ENCODE results near the gene RARG. TPM values are rescaled to one million over a fixed set of nuclear protein-coding genes. Genes with fewer than 3 reads are reported as not detected.
"Not testable (repeated sequence)": the region's sequence is repeated elsewhere in the genome, so short reads cannot be mapped to it uniquely, and the experiment has no call there.

Gene RARG
- total RNA-seq, 1 donor from 2014 or later, result 5.8 TPM

DNA sequence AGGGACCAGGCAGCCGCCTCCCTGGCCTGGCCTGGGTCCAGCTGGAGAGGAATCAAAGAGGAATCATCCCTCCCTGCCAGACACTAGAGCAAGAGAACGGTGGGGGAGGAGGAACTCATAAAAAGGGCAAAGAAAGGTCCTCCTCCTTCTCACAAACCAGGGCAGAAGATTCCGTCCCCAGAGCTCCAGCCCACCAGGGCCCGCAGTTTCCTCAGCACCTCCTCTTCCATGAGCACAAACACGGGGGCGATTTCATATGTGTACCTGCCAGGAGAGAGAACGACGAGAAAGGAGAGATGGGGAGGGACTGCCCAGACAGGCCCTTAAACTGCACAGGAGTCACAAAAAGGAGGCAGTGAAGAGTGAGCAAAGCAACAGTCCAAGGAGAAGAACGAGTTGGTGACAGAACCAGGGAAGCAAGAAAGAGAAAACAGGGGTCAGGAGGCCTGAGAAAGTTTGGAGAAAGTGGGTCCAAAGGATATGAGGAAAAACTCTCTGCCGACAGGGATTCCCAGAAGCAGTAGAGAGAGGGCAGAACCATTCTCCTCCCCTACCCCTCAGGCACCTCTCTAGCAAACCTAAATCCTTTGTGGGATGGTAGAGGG, 60.2 kb downstream of the RARG start:
- DNase-seq (ENCODE audit: low spot score), result peak; percentile 54

DNA sequence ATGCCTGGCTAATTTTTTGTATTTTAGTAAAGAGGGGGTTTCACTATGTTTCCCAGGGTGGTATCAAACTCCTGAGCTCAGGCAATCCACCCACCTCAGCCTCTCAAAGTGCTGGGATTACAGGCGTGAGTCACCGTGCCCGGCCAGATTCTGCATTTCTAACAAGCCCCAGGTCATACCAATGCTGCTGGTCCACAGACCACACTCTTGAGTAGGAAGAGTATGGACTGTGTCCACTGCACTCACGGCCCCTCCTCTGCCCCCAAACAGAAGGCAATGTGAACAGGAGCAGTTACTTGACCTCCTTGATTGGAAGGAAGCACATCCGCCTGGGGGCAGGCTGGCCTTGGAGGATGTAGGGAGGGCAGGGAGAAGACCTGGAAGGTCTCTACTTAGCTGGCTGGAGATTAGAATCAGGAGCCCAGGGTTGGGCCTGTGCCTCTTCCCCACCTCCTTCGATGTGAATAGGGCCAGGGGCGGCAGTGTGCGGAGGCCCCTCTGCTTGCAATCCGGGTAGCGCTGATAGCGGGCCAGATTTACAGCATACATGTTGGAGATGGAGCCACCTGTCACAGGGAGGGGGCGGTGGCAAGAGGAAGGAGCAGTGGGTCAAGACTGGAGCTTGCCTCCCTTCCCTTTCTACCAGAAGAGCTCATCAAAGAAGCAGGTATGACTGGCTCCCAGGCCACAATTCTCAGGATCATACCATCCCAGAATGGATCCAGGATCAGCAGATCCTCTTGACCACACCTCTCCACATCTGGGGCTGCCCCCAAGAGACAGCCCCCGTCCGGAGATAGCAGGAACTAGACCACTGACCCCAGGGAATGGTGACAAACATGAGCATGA, 60.9 kb downstream of the RARG start:
- no peak for DNase-seq (ENCODE audit: low spot score)

DNA sequence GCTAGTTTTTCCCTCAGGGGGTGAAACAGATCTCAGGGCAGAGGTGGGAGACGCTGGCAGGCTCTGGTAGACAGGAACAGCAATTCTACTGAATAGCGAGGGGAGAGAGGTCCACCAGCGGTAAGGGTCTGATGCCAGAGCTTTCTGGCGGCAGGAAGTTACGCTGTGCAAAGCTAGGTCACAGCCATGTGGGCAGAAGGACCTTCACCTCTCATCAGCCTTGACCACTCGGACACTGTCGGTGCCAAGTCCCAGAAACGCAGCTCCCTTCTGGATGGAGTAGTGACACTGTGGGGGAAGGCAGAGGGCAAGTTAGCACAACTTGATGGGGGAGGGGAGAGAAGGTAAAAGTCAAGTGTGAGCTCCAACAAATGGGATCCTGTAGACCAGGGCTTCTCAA, 61.8 kb downstream of the RARG start:
- no peak for DNase-seq (ENCODE audit: low spot score)

DNA sequence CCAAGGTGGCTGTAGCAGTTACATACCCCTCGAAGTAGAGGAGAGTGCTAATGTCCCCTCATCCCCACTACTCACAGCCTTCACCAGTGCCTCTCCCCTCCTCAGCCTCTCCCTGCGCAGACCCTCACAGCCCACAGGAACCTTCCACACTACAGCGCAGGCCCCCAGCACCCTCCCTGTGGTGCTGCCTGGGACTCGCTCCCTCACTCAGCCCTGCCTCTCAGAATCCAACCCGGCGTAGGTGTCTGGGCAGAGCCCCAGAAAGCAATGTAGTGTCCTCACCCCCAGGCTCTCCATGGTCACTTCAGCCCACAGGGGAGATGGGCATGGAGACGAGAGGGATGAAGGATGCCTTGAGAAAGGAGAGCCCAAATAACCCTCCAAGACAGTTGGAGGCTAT, 62.4 kb downstream of the RARG start:
- no peak for DNase-seq (ENCODE audit: low spot score)

DNA sequence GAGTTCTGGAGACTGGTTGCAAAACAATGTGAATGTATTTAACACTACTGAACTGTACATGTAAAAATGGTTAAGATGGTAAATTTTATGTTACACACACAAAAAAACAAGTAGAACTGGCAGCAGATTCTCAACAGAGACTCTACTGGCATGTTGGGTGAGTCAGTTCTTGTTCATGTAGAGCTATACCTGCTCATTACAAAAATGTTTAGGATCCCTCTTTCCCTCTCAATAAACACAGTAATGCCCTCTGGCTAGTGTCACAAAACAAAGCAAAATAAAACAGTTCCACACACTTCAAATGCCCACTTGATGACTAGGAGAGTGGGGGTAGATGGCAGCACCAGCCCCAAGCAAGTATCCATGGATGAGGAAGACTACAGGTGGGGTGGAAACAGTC, 65.2 kb downstream of the RARG start:
- DNase-seq (ENCODE audit: low spot score), result no peak

DNA sequence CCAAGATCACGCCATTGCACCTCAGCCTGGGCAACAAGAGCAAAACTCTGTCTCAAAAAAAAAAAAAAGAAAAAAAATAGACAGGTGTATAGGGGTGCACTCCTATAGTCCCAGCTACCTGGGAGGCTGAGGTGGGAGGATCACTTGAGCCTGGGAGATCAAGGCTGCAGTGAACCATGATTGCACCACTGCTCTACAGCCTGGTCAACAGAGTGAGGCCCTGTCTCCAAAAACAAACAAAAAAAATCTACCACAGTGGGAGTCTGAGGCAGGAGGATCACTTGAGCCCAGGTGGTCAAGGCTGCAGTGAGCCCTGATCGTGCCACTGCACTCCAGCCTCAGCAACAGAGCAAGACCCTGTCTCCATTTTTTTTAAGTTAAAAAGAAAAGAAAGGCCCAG, 69.0 kb downstream of the RARG start:
- DNase-seq (ENCODE audit: low spot score), result not testable (repeated sequence)

DNA sequence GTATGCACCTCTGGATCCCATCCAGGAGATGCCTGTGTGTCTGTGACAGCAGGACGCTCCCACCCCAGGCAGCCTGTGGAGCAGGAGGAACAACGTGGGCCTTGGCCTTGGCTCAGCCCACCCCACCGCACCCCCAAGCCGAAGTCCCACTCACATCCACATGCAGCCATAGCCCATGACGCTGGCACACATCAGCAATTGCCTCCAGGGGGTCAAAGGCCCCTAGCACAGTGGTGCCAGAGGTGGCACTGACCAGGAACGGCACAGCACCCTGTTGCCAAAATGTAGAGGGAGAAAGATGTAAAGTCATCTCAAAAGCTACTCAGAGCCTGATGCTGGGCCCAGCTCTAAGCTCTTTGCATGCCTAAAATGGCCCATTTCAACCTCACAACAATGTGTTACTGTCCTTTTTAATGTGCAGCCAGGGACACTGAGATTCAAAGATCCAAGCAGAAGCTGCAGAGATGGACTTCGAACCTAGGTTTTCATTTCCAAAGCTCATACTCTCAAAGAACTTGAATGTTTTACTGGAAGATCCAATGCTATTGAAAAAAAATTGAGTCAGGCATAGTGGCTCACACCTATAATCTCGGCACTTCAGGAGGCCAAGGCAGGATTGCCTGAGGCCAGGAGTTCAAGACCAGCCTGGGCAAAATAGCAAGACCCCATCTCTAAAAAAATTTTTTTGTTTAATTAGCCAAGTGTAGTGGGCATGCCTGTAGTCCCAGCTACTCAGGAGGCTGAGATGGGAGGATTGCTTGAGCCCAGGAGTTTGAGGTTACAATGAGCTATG, 70.7 kb downstream of the RARG start:
- no peak for DNase-seq (ENCODE audit: low spot score)

DNA sequence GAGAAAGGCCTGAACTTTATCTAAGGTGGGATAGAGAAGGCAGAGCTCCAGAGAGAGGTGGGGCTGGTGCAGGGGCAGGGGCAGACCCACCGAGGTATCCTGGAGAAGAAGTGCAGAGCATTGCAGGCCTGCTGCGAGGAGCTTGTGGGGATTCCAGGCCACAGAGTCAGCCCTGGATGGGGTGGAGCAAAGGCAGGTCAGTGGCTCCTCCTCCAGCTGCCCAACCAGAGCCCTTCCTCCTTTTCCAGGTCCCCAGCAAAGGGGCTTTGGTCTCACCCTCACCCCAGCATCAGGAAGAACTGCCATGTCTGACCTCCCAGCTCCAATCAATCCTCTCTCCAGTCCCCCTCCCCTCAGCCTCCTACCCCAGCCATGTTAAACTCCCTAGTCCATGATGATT, 71.3 kb downstream of the RARG start:
- DNase-seq (ENCODE audit: low spot score), result no peak

Other genes starting within 250 kb of the RARG start
- 833 TPM for gene EIF4B, start 225.8 kb downstream of the RARG start, total RNA-seq (ENCODE audit: insufficient read depth, low replicate concordance)
- 39.7 TPM for gene TNS2, start 182.1 kb downstream of the RARG start, total RNA-seq (ENCODE audit: insufficient read depth, low replicate concordance)
- 14.2 TPM for gene SPRYD3, start 152.8 kb downstream of the RARG start, total RNA-seq (ENCODE audit: insufficient read depth, low replicate concordance)
- gene IGFBP6, start 134.5 kb downstream of the RARG start, total RNA-seq (ENCODE audit: insufficient read depth, low replicate concordance), result 112 TPM
- not detected for gene SOAT2, start 128.7 kb downstream of the RARG start, total RNA-seq (ENCODE audit: insufficient read depth, low replicate concordance)
- gene ZNF740, start 51.5 kb downstream of the RARG start, total RNA-seq (ENCODE audit: insufficient read depth, low replicate concordance), result 14.9 TPM
- 11.1 TPM for gene CSAD, start 51.3 kb downstream of the RARG start, total RNA-seq (ENCODE audit: insufficient read depth, low replicate concordance)
- not detected for gene ITGB7, start 25.0 kb downstream of the RARG start, total RNA-seq (ENCODE audit: insufficient read depth, low replicate concordance)
- 8.4 TPM for gene ESPL1, start 36.1 kb upstream of the RARG start, total RNA-seq (ENCODE audit: insufficient read depth, low replicate concordance)
- 454 TPM for gene PFDN5, start 63.3 kb upstream of the RARG start, total RNA-seq (ENCODE audit: insufficient read depth, low replicate concordance)
- 17.8 TPM for gene MYG1, start 67.5 kb upstream of the RARG start, total RNA-seq (ENCODE audit: insufficient read depth, low replicate concordance)
- gene AAAS, start 89.4 kb upstream of the RARG start, total RNA-seq (ENCODE audit: insufficient read depth, low replicate concordance), result 38.3 TPM
- 0.24 TPM for gene SP7, start 104.1 kb upstream of the RARG start, total RNA-seq (ENCODE audit: insufficient read depth, low replicate concordance)
- gene SP1, start 148.0 kb upstream of the RARG start, total RNA-seq (ENCODE audit: insufficient read depth, low replicate concordance), result 28.6 TPM
- not detected for gene AMHR2, start 191.6 kb upstream of the RARG start, total RNA-seq (ENCODE audit: insufficient read depth, low replicate concordance)
- gene PRR13, start 209.5 kb upstream of the RARG start, total RNA-seq (ENCODE audit: insufficient read depth, low replicate concordance), result 26.0 TPM
- gene PCBP2, start 219.9 kb upstream of the RARG start, total RNA-seq (ENCODE audit: insufficient read depth, low replicate concordance), result 284 TPM

Measured in umbilical cord (tissue), 2 donors.